ENCODE results near the gene MT3. TPM values are rescaled to one million over a fixed set of nuclear protein-coding genes. Genes with fewer than 3 reads are reported as not detected.

MT3 gene
- total RNA-seq, 2 experiments from 2014 or later = 1.8 to 2.5 TPM

DNA sequence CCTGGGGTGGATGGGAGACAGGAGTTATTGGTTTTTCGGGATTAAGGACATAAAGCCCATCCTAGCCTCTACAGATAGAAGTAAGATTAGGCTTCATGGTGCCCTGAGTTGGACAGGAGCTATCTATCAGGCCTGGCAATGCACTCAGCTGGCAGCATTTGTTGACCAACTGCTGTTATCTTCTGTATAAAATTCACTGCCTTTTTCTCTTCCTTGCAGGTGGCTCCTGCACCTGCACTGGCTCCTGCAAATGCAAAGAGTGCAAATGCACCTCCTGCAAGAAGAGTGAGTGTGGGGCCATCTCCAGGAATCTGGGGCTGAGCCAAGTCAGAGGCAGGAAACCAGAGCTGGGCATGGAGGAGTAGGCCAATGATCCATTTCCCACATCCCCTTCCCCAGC is 49.7 kb downstream of the MT3 start:
- no peak overlapping the region for H3K4me3 Mint-ChIP-seq
- ChIA-PET POLR2A (no interaction called here), CTCF (no interaction called here)
- no peak overlapping the region for H3K27ac Mint-ChIP-seq
- H3K4me1 Mint-ChIP-seq = peaks cover 47% of the 10 kb centered on the region
- H3K36me3 Mint-ChIP-seq (ENCODE audit: low read depth) = no peaks in the 10 kb centered on the region
- H3K27me3 Mint-ChIP-seq = peaks cover 81% of the 10 kb centered on the region
- DNase-seq = no peak
- no peaks in the 10 kb centered on the region for H3K9me3 Mint-ChIP-seq

DNA sequence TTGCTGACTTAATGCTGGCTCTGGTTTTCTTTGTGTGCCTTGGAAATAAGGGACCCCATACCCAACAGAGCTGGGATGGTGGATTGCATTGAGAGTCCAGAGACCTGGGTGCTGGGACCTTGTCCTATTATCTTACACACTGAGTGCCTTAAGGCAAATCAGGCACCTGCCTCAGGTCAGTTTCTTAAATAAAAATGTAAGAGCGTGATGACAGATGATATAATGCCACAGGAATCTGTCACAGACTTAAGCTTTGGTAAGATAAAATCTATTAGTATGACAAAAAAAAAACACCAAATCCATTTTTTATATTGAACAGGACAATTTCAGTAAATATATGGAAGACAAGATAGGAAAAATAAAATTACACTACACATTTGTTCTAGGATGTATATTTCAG is 50.7 kb downstream of the MT3 start:
- Mint-ChIP-seq H3K4me1 (peaks cover 45% of the 10 kb centered on the region), H3K9me3 (no peaks in the 10 kb centered on the region), H3K27ac (no peak overlapping the region), H3K36me3 (ENCODE audit: low read depth) (no peaks in the 10 kb centered on the region), H3K27me3 (peaks cover 76% of the 10 kb centered on the region), H3K4me3 (no peak overlapping the region)
- DNase-seq = no peak
- POLR2A ChIA-PET = interaction anchor here (0.5 to 1.2 kb wide), 2 partner anchors 292 to 1645 kb away, joined by 3 read pairs; partner anchors contain the start of gene HERPUD1
- CTCF ChIA-PET = no interaction called here

Other genes starting within 250 kb of the MT3 start
- gene AMFR, start 164.0 kb upstream of the MT3 start, total RNA-seq = 10 to 100 TPM; 48.8 to 51.0 TPM
- gene NUDT21, start 138.2 kb upstream of the MT3 start, total RNA-seq = 100 to 1,000 TPM; 239 to 241 TPM
- gene OGFOD1, start 138.0 kb upstream of the MT3 start, total RNA-seq = 10 to 100 TPM; 36.5 to 39.5 TPM
- gene BBS2, start 69.5 kb upstream of the MT3 start, total RNA-seq = 10 to 100 TPM; 15.6 to 18.4 TPM
- not detected for gene MT4, start 24.5 kb upstream of the MT3 start, total RNA-seq
- gene MT2A, start 19.1 kb downstream of the MT3 start, total RNA-seq = 10 to 100 TPM; 47.9 to 51.4 TPM
- gene MT1E, start 36.3 kb downstream of the MT3 start, total RNA-seq = 10 to 100 TPM; 10.4 to 12.3 TPM
- gene MT1M, start 43.1 kb downstream of the MT3 start, total RNA-seq = not detected
- not detected for gene MT1A, start 49.1 kb downstream of the MT3 start, total RNA-seq
- not detected for gene MT1B, start 62.4 kb downstream of the MT3 start, total RNA-seq
- gene MT1F, start 68.4 kb downstream of the MT3 start, total RNA-seq = 10 to 100 TPM; 15.8 to 16.4 TPM
- 1 to 10 TPM; 2.2 to 2.9 TPM for gene MT1G, start 78.5 kb downstream of the MT3 start, total RNA-seq
- not detected for gene MT1H, start 80.3 kb downstream of the MT3 start, total RNA-seq
- 10 to 100 TPM; 28.4 to 33.1 TPM for gene MT1X, start 92.9 kb downstream of the MT3 start, total RNA-seq
- gene NUP93, start 140.6 kb downstream of the MT3 start, total RNA-seq = 10 to 100 TPM; 66.4 to 70.1 TPM